Gastroesophageal sphincter (tissue), 3 donors: Measurements from ENCODE around the gene CCDC40.

Source experiments
- CTCF ChIP-seq, 4 experiments: fragments of 200-600 bp in 2 of 4; fragments of 450-650 bp in 2 of 4; sonication (generic) in 1 of 4; IDR thresholded peaks; one replicate each; pipeline ENCODE4 v1.5.1; 2017 to 2019; ENCODE audit warnings: antibody characterized with exemption in 4 of 4, mild to moderate bottlenecking in 2 of 4, moderate library complexity in 2 of 4
- POLR2A ChIP-seq, 2 donors: fragments of 450-650 bp; IDR thresholded peaks; one replicate each; pipeline ENCODE4 v1.6.1; 2017; ENCODE audit warnings: antibody characterized with exemption in 2 of 2, mild to moderate bottlenecking in 2 of 2, moderate library complexity in 1 of 2

- TF ChIP-seq POLR2A (IDR thresholded peaks at IDR 0.05), result no peak
- no peak for TF ChIP-seq CTCF (IDR thresholded peaks at IDR 0.05)
Measured at GRCh38 chr17:79990051-79990592, 46.3 kb upstream of the CCDC40 start.
